MG63 (cell line): ENCODE data around the gene IMMP2L. TPM values are rescaled to one million over a fixed set of nuclear protein-coding genes. Genes with fewer than 3 reads are reported as not detected.

Source experiments
- DNase-seq: peaks from one replicate; pipeline ENCODE4 v3.0.0-alpha.2; 2020
- H3K27me3 ChIP-seq: fragments of 250-450 bp; sonication (Bioruptor Pico); 2 replicates; pipeline ENCODE4 v1.5.1; 2020; ENCODE audit warnings: mild to moderate bottlenecking, moderate library complexity
- H3K36me3 ChIP-seq: fragments of 250-450 bp; sonication (Bioruptor Pico); 2 replicates; pipeline ENCODE4 v1.5.1; 2020; ENCODE audit warnings: mild to moderate bottlenecking, moderate library complexity
- H3K4me3 ChIP-seq: fragments of 250-450 bp; sonication (Bioruptor Pico); 2 replicates; pipeline ENCODE4 v1.5.1; 2020; ENCODE audit warnings: mild to moderate bottlenecking, moderate library complexity
- H3K9me3 ChIP-seq: fragments of 250-450 bp; sonication (Bioruptor Pico); 2 replicates; pipeline ENCODE4 v1.5.1; 2020; ENCODE audit warnings: mild to moderate bottlenecking, moderate library complexity
- total RNA-seq: library from RNA; depleted of rRNA; stranded (reverse); fragments of >200 nt; shearing (Covaris generic); gene quantifications from 2 replicates; pipeline ENCODE4 v1.2.3, GENCODE V29; 2014; ENCODE audit warnings: low replicate concordance

The IMMP2L gene
- total RNA-seq, 1 experiment from 2014 or later = 8.8 TPM

DNA sequence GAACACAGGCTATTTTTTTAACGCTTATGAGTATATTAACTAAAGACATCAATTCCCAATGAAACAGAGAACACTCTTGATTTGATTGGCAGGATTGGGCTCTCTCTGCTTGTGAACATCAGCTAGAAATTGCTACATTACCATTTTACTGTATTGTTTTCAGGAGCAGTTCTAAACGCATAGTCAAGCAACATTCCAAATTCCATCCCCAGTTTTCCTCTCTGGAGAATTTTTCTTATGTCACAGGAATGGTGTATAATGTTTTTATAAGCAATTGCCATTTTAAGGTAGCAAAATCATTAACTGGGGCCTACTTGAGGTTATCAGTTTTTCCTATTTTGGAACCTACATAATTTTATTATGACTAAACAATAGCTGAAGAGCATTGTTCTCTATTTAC lies 748.3 kb downstream of the IMMP2L start:
- Histone ChIP-seq H3K9me3 (no peaks in the 10 kb centered on the region), H3K27me3 (no peaks in the 10 kb centered on the region), H3K4me3 (no peak overlapping the region), H3K36me3 (no peaks in the 10 kb centered on the region)
- no peak for DNase-seq

DNA sequence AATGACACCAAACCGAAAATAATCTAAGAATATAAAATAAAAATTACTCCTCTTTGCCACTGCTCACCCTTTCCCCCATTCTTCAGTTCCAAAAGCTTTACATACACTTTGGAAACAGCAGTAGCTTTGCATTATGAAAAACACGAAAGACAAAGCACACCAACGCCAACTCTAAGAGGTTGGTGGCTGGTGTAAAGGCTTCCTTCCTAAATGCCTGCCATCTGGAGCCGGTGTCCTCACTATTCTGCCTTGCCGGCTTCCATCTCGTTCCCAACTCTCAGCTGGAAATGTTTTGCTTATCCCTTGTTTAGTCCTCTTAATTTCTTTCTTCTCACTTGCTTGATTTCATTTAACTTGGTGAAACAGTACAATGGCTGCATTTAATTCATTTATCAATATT lies 752.5 kb downstream of the IMMP2L start:
- DNase-seq = no peak

DNA sequence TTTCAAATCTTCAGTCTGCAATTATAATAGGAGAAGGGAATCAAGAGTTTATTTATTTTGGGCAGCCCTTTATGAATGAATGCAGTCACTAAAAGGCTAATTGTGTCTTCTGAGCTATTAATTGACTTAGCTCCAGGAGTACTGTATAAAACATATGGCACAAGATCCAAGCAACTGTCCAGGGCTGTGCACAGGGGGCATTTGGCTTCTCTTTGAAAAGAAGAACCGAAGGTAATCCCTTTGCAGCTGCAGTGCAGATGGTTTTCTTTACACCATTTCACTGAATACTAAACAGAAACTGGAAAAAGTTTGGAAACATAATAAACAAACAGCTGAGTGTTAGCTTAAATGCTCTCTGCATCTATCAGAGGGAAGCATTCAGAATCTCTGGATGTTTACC lies 753.9 kb downstream of the IMMP2L start:
- no peak overlapping the region for H3K4me3 ChIP-seq
- no peaks in the 10 kb centered on the region for H3K27me3 ChIP-seq
- H3K36me3 ChIP-seq = no peaks in the 10 kb centered on the region
- DNase-seq = no peak
- H3K9me3 ChIP-seq = no peaks in the 10 kb centered on the region

More for the DNA sequence above, 752.5 kb downstream of the IMMP2L start:
- H3K9me3 ChIP-seq = no peaks in the 10 kb centered on the region
- H3K4me3 ChIP-seq = no peak overlapping the region
- no peaks in the 10 kb centered on the region for H3K27me3 ChIP-seq
- H3K36me3 ChIP-seq = no peaks in the 10 kb centered on the region

DNA sequence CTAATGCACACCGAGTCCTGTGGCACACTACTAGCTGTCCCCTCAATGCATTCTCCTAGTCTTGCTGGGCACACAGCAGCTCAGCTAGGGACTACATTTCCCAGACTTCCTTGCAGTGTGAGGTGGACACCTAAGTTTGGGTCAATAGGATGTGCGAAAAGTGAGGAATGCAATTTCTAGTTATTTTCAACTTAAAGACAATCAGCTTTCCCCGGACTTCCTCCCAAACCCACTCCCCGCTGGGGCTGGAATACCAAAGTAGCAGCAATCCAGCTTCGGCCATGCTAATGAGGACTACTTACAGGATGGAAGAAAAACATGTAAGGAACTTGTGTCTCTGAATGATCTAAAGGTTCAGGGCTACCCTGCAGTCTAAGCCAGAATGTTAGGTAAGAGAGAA lies 757.8 kb downstream of the IMMP2L start:
- DNase-seq = no peak
- no peaks in the 10 kb centered on the region for H3K36me3 ChIP-seq
- H3K4me3 ChIP-seq = no peak overlapping the region
- H3K9me3 ChIP-seq = no peaks in the 10 kb centered on the region
- no peaks in the 10 kb centered on the region for H3K27me3 ChIP-seq

DNA sequence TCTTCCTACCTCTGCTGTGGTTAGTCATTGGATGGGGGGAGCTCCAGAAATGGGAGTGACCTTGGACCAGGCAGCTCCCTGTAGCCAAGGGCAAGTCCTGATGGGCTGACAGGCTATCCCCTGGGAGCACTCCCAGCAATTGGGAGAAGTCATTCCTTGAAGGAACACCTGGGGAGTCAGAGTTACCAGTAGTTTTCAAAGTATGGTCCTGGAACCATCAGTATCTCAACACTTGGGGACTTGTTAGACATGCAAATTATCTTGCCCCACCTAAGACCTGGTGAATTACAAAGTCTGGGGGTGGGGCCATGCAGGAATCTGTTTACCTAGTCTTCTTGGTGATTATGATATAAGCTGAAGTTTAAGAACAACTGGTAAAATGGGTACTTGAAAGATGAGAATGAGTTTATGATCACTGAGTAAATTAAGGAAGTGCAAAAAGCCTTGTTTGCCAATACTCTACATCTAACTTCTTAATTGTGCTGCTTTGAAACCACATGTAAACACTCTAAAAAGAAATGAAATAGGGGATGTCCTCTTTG lies 758.6 kb downstream of the IMMP2L start:
- no peak overlapping the region for H3K4me3 ChIP-seq
- no peak for DNase-seq
- no peaks in the 10 kb centered on the region for H3K36me3 ChIP-seq
- no peaks in the 10 kb centered on the region for H3K9me3 ChIP-seq
- H3K27me3 ChIP-seq = no peaks in the 10 kb centered on the region

DNA sequence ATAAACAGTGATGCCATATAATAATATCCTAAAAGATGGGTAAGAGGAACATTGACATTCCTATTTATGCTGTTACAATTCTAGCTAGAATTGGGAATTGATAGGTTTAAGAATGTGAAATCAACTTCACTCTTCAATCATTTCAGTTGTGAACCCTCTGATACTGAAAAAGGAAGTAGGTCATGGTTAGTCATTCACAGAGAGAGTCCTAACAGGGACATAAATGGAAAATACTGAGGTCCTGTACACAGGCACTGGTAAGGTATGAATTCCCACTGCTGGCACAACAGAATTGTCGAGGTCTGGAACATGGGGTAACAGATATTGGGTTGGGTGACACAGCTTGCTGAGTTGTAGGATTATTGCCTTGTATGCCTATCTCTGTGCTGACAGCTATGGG lies 760.8 kb downstream of the IMMP2L start:
- Histone ChIP-seq H3K36me3 (no peaks in the 10 kb centered on the region), H3K27me3 (no peaks in the 10 kb centered on the region), H3K9me3 (no peaks in the 10 kb centered on the region), H3K4me3 (no peak overlapping the region)
- no peak for DNase-seq

DNA sequence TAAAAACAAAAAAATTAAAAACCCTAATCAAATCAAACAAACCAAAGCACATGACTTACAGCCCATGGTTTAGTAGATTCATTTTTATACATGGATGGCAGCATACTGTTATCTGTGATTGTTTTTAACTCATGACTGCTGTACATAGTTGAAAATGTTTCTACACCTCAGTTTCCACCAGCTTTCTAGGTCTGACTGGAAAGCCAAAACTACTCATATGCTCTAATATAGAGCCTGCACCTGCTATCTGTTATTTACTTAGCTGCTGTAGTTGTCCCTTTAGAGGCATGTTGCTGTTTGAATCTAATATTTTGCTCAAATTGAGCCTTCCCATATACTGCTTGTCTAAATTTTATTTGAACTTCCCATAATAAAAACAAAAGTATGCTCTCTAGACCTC lies 761.3 kb downstream of the IMMP2L start:
- Histone ChIP-seq H3K4me3 (no peak overlapping the region), H3K36me3 (no peaks in the 10 kb centered on the region), H3K27me3 (no peaks in the 10 kb centered on the region), H3K9me3 (no peaks in the 10 kb centered on the region)
- DNase-seq = no peak

DNA sequence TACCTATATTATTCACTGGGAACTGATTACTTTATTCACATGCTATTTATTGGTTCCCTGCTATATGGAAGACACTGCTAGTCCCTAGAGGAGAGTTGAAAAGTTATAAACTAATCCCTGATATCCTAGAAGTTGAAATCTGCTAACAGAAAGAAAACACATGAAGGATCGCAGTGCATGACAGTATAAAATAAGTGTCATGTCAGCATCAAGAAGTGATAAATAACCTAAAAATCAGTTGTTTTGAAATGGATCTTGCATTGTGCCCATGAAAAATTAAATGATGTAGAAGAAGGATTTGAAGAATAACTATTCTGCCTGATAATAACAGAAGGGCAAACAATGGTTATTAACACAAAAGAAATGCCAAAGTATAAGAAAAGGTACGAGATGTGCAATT lies 764.6 kb downstream of the IMMP2L start:
- Histone ChIP-seq H3K9me3 (no peaks in the 10 kb centered on the region), H3K27me3 (no peaks in the 10 kb centered on the region), H3K4me3 (no peak overlapping the region), H3K36me3 (no peaks in the 10 kb centered on the region)
- DNase-seq = no peak

DNA sequence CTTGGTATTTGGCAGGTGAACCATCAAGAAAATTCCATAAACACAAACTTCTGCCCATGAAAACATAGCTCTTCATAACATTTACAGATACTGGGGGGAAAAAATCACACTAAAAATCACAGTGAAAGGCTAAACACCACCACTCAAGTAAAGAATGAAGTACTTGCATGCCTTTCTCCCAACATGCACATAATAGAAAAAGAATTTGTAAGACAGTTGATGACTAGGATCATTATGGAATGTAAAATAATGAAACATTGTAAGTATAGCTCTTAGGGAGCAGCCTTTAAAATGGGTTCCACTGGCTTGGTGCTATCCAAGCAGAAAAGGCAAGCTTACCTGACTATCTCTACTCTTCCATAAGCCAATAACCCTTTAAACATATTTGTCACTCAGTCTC lies 771.3 kb downstream of the IMMP2L start:
- H3K9me3 ChIP-seq = no peaks in the 10 kb centered on the region
- no peak for DNase-seq
- no peaks in the 10 kb centered on the region for H3K36me3 ChIP-seq
- H3K4me3 ChIP-seq = no peak overlapping the region
- H3K27me3 ChIP-seq = no peaks in the 10 kb centered on the region

DNA sequence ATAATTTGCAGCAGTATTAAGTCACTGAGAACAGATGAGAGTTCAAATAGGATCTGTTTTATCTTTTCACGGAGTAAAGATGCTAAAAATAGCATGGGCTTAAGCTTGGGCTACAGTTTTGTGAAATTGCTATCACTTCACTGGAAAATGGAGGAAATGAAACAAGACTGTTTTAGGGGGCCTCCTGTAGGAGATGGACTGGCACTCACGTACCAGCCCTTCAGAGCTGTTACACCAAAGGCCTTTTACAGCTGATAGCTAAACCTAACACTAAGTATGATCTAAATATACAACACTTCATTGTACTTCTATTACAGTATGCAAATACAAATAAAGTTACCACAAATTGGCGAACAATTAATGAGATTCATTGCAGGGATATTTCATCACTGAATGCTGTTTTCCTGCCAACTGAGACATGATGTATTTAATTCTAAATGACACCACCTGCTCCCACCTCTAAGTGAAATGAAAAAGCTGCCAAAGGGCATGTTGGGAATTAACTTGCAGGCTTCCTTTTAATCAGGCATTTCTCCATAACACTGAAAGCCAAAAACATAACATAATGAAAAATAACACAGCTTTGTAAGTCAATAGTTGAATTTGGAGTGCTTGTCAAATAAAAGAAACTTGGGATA lies 775.8 kb downstream of the IMMP2L start:
- Histone ChIP-seq H3K4me3 (no peak overlapping the region), H3K27me3 (no peaks in the 10 kb centered on the region)

DNA sequence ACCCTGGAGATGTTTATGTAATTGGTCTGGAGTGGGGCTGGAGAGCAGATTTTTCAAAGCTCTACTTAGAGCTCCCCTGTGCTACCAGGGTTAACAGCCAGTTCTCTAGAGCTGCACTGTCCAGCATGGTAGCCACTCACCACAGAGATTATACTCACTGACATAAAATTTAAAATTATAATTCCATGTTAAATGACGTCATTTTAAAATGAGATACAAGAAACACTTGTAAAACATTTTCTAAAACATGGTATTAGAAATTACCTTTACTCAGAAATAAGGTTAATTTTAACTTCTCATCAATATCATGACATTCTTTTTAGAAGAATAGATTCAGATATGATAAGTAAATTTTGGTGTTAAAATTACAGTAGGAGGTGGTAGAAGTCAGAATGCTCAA lies 777.5 kb downstream of the IMMP2L start:
- no peak for DNase-seq

More for the DNA sequence above, 775.8 kb downstream of the IMMP2L start:
- H3K36me3 ChIP-seq = no peaks in the 10 kb centered on the region
- DNase-seq = no peak
- H3K9me3 ChIP-seq = no peaks in the 10 kb centered on the region

DNA sequence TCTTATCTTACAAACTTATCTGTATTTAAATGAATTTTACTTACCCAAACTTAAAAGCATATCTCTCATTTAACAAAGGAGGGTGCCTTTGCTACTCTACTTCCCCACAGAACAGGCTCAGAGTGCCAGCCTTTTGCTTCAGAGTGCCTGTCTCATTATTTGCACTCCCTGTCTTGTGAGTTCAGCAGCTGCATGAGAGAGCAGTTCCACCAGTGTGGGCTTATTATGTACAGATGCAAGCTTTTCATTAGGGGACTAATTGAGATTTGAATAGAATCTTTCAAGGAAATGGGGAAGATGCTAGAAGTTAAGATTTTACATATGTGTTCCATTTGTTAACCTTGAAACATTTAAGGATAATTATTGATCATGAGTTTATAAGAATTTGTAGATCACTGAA lies 781.6 kb downstream of the IMMP2L start:
- DNase-seq = no peak
- no peak overlapping the region for H3K4me3 ChIP-seq
- H3K36me3 ChIP-seq = no peaks in the 10 kb centered on the region
- no peaks in the 10 kb centered on the region for H3K27me3 ChIP-seq
- H3K9me3 ChIP-seq = no peaks in the 10 kb centered on the region

More for the DNA sequence above, 777.5 kb downstream of the IMMP2L start:
- no peaks in the 10 kb centered on the region for H3K9me3 ChIP-seq
- H3K36me3 ChIP-seq = no peaks in the 10 kb centered on the region
- no peaks in the 10 kb centered on the region for H3K27me3 ChIP-seq
- no peak overlapping the region for H3K4me3 ChIP-seq

DNA sequence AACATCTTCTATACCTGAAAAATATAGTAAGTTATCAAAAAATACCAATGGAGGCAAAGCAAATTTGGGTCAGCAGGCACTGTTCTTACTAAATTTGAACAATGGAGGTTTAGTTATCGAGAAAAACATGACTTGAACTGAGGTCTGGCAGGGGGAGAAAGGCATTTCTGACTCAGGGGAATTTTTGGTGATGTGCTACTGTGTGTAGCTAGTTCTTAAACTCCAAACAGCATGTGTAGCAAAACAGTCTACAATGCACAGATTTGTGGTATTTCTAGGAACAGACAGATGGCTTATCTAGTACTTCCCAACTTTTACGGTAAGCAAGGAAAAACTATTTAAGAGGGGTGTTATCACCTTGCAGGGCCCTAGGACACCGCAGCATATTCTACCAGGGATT lies 783.0 kb downstream of the IMMP2L start:
- H3K36me3 ChIP-seq = no peaks in the 10 kb centered on the region
- no peaks in the 10 kb centered on the region for H3K9me3 ChIP-seq
- no peak overlapping the region for H3K4me3 ChIP-seq
- no peaks in the 10 kb centered on the region for H3K27me3 ChIP-seq
- no peak for DNase-seq

DNA sequence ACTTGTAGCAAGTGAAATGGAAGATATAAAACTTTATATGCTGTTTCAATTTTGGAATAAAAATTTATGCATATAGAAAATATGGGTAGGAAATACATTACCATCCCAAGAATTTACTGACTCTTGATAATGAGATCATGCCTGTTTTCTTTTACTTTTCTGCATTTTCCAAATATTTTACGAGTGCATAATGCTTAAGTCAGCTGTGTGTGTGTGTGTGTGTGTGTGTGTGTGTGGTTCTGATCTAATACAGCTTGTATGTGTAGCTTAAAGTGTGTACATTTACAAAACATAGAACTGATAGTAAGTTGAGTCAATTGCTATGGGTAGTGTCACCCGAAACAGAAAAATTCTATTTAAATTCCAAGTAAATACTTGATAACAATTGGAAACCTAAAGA lies 787.2 kb downstream of the IMMP2L start:
- no peak overlapping the region for H3K4me3 ChIP-seq
- no peak for DNase-seq
- no peaks in the 10 kb centered on the region for H3K36me3 ChIP-seq

DNA sequence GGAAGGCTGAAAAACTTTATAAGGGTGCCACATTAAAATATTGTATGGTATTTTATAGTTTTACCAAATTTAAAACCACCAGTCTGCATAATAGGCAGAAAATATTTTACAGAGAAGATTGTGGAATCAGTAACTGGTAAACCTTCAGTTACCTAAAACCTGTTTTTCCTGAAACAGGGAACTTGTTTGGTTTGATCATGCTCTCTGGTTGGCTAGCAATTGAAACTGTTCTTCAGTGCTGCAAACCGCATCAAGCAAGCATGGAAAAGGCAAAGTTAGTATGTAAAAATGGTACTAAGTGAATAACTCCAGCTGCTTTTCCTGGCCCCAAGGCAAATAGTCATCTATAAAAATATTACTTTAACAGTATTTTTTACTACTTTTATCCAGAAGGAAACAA lies 788.2 kb downstream of the IMMP2L start:
- H3K9me3 ChIP-seq = no peaks in the 10 kb centered on the region
- no peak overlapping the region for H3K4me3 ChIP-seq
- no peaks in the 10 kb centered on the region for H3K27me3 ChIP-seq
- H3K36me3 ChIP-seq = no peaks in the 10 kb centered on the region
- DNase-seq = no peak

More for the DNA sequence above, 787.2 kb downstream of the IMMP2L start:
- no peaks in the 10 kb centered on the region for H3K9me3 ChIP-seq
- H3K27me3 ChIP-seq = no peaks in the 10 kb centered on the region

DNA sequence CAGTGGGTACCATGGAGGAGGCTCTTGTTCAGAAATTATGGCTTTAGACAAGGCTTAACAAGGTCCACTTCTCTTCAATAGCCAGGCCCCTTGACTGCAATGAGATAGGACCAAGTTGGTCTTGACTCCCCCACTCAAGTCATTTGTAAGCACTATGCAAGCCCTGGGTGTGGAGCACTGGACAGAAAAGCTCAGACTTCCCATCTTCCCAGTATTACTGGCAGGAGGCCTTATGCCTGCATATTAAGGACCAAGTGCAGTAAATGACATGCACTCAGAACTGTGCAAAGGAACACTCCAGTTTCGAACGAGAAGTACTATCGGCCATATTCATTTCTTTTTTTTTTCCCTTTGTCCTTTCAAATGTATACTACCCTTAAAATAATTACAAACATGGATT lies 789.7 kb downstream of the IMMP2L start:
- Histone ChIP-seq H3K4me3 (no peak overlapping the region), H3K9me3 (no peaks in the 10 kb centered on the region), H3K27me3 (no peaks in the 10 kb centered on the region), H3K36me3 (no peaks in the 10 kb centered on the region)
- no peak for DNase-seq

DNA sequence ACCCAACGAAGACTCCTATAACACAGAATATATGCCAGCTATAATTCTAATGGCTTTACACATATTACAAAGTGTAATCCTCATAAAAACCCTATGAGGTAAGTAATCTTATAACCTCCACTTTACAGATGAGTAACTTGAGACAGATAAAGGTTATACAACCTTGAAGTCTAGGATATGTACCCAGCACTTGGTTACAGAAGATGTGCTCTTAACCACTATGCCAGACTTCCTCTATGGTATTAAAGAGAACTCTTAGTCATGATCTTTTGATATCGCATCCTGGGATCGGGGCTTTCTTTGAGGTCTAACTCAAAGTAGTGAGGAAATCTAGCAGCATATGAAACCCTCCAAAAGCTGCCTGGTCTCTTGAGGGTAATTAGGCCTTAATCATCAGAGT lies 790.6 kb downstream of the IMMP2L start:
- Histone ChIP-seq H3K4me3 (no peak overlapping the region), H3K27me3 (no peaks in the 10 kb centered on the region), H3K9me3 (no peaks in the 10 kb centered on the region), H3K36me3 (no peaks in the 10 kb centered on the region)
- no peak for DNase-seq

DNA sequence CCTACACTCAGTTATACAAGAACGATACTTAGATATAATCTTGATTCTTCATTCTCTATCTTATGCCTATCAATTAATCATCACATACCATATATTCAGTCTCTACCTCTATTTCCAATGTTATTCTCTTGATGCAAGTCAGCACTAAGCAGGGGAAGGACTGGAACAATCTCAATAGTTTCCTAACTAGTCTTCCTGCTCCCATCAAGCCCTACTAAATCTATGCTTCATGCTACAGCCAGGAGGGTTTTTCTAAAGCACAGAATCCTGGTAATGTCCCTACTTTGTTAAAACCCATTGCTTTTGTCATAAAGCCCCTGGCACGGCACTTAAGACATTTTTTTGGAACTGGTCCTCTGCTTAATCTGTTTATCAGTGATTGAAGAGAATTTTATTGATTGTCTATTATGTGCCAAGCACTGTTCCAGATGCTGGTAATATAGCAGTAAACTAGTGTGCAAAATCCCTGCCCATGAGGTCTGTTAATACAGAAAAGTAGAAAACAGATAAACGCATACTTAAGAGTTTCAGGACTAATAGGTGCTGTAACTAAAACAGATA lies 794.7 kb downstream of the IMMP2L start:
- H3K9me3 ChIP-seq = no peaks in the 10 kb centered on the region
- H3K4me3 ChIP-seq = no peak overlapping the region
- DNase-seq = no peak
- H3K36me3 ChIP-seq = no peaks in the 10 kb centered on the region
- no peaks in the 10 kb centered on the region for H3K27me3 ChIP-seq
